ENCODE measurements around the gene ADGRG4. TPM values are rescaled to one million over a fixed set of nuclear protein-coding genes. Genes with fewer than 3 reads are reported as not detected.

Gene ADGRG4
- total and polyA plus RNA-seq, 2 donors (not counting 1 experiment from before 2014, with no cell fraction given), result not detected

DNA sequence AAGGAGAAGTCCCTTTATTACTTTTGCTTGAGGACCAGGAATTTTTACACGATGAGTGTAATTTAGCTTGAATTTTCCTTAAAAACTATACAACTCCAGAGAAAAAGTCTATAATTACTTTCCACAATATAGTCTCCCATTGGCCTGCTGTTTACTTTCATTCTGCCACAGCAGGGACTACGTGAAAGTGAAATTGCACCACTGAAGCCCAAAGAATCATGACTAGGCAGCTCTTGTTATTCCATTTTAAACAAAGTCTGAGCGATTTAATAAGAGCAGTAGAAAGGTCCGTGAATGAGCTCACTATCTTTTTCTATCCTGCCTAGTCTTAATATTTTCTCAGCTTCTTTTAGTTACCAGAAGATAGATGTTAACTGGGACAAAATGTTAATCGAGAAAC, 68.6 kb downstream of the ADGRG4 start:
- no peaks in the 10 kb centered on the region for H3K27me3 ChIP-seq (replicated peaks in 1 of 4; ENCODE audit: control extremely low read depth in 1 of 4, control insufficient read depth in 3 of 4, insufficient read depth in 4 of 4, low read length in 3 of 4)
- no peaks in the 10 kb centered on the region for H4K20me1 ChIP-seq (ENCODE audit: control insufficient read depth, insufficient read depth, low read length, poor library complexity, severe bottlenecking)
- ChIA-PET POLR2A (no interaction called here), CTCF (no interaction called here)
- H3K9ac ChIP-seq (ENCODE audit: low read length), result no peak overlapping the region
- no peak overlapping the region for H3K4me3 ChIP-seq (ENCODE audit: control extremely low read depth in 1 of 5, extremely low read depth in 1 of 5, insufficient read depth in 1 of 5, low read depth in 2 of 5, low read length in 4 of 5)
- DNase-seq, result no peak
- TF ChIP-seq EZH2 (IDR thresholded peaks at IDR 0.05; ENCODE audit: borderline replicate concordance, insufficient read depth, low read depth, low read length, poor library complexity, severe bottlenecking), result no peak
- TF ChIP-seq, protein P1, sequence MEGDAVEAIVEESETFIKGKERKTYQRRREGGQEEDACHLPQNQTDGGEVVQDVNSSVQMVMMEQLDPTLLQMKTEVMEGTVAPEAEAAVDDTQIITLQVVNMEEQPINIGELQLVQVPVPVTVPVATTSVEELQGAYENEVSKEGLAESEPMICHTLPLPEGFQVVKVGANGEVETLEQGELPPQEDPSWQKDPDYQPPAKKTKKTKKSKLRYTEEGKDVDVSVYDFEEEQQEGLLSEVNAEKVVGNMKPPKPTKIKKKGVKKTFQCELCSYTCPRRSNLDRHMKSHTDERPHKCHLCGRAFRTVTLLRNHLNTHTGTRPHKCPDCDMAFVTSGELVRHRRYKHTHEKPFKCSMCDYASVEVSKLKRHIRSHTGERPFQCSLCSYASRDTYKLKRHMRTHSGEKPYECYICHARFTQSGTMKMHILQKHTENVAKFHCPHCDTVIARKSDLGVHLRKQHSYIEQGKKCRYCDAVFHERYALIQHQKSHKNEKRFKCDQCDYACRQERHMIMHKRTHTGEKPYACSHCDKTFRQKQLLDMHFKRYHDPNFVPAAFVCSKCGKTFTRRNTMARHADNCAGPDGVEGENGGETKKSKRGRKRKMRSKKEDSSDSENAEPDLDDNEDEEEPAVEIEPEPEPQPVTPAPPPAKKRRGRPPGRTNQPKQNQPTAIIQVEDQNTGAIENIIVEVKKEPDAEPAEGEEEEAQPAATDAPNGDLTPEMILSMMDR (IDR thresholded peaks at IDR 0.05), result no peak
- no peaks in the 10 kb centered on the region for H3K9me3 ChIP-seq (ENCODE audit: control extremely low read depth in 1 of 3, control insufficient read depth in 2 of 3, insufficient read depth in 1 of 3, low read length in 2 of 3)
- Mint-ChIP-seq H3K9me3 (ENCODE audit: insufficient read depth) (no peaks in the 10 kb centered on the region), H3K4me3 (no peak overlapping the region), H3K27me3 (peaks cover 17% of the 10 kb centered on the region), H3K27ac (no peak overlapping the region), H3K4me1 (no peaks in the 10 kb centered on the region)
- WGBS (ENCODE audit: insufficient coverage), result no CpG with 5 or more reads among the region's 5 CpGs
- H3K27ac ChIP-seq (ENCODE audit: low read length in 2 of 2), result no peak overlapping the region
- H3K4me1 ChIP-seq (ENCODE audit: control insufficient read depth in 2 of 2, insufficient read depth in 2 of 2, low read length in 2 of 2), result no peaks in the 10 kb centered on the region
- intact Hi-C loops (cut with micrococcal nuclease), result no loop called here
- ATAC-seq (ENCODE audit: low read depth), result no peak
- no peak overlapping the region for H3K4me2 ChIP-seq (replicated peaks; ENCODE audit: low read depth, low read length, poor library complexity, severe bottlenecking)
- H3K36me3 ChIP-seq (replicated peaks in 1 of 2; ENCODE audit: control extremely low read depth in 1 of 2, control insufficient read depth in 1 of 2, extremely low read depth in 1 of 2, insufficient read depth in 2 of 2, low read length in 1 of 2), result no peaks in the 10 kb centered on the region
- no peak overlapping the region for H2AFZ ChIP-seq (ENCODE audit: insufficient read depth, low read depth, low read length, poor library complexity, severe bottlenecking)
- no peaks in the 10 kb centered on the region for H3K79me2 ChIP-seq (ENCODE audit: control insufficient read depth, insufficient read depth, low read length)

DNA sequence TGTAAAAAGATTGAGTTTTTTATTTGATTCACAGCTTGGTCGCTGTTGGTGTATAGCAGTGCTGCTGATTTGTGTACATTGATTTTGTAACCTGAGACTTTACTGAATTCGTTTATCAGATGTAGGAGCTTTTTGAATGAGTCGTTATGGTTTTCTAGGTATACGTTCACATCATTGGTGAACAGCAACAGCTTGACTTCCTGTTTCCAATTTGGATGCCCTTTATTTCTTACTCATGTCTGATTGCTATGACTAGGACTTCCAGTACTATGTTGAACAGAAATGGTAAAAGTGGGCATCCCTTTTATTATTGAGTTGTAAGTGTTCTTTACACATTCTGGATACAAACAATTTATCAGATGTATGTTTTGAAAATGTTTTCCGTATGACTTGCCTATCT, 76.0 kb downstream of the ADGRG4 start:
- H3K27me3 Mint-ChIP-seq, result no peaks in the 10 kb centered on the region
- POLR2A ChIA-PET, result no interaction called here

More for the DNA sequence above, 76.0 kb downstream of the ADGRG4 start:
- H2AFZ ChIP-seq (ENCODE audit: insufficient read depth, low read depth, low read length, poor library complexity, severe bottlenecking), result no peak overlapping the region
- H4K20me1 ChIP-seq (ENCODE audit: control insufficient read depth, insufficient read depth, low read length, poor library complexity, severe bottlenecking), result no peaks in the 10 kb centered on the region
- no peaks in the 10 kb centered on the region for H3K36me3 ChIP-seq (replicated peaks in 1 of 2; ENCODE audit: control extremely low read depth in 1 of 2, control insufficient read depth in 1 of 2, extremely low read depth in 1 of 2, insufficient read depth in 2 of 2, low read length in 1 of 2)
- Mint-ChIP-seq H3K4me1 (no peaks in the 10 kb centered on the region), H3K4me3 (no peak overlapping the region), H3K27ac (no peak overlapping the region), H3K9me3 (ENCODE audit: insufficient read depth) (no peaks in the 10 kb centered on the region)
- no peaks in the 10 kb centered on the region for H3K79me2 ChIP-seq (ENCODE audit: control insufficient read depth, insufficient read depth, low read length)
- H3K9me3 ChIP-seq (ENCODE audit: control extremely low read depth in 1 of 3, control insufficient read depth in 2 of 3, insufficient read depth in 1 of 3, low read length in 2 of 3), result no peaks in the 10 kb centered on the region
- H3K4me1 ChIP-seq (ENCODE audit: control insufficient read depth in 2 of 2, insufficient read depth in 2 of 2, low read length in 2 of 2), result no peaks in the 10 kb centered on the region
- peaks cover 0 to 2% (median 0%) of the 10 kb centered on the region in 4 experiments for H3K27me3 ChIP-seq (replicated peaks in 1 of 4; ENCODE audit: control extremely low read depth in 1 of 4, control insufficient read depth in 3 of 4, insufficient read depth in 4 of 4, low read length in 3 of 4)
- ATAC-seq (ENCODE audit: low read depth), result no peak
- 100% methylated on average over 1 of the region's 5 CpGs for WGBS (ENCODE audit: insufficient coverage)
- H3K9ac ChIP-seq (ENCODE audit: low read length), result no peak overlapping the region
- CTCF ChIA-PET, result no interaction called here
- intact Hi-C loops (cut with micrococcal nuclease), result no loop called here
- no peak overlapping the region for H3K27ac ChIP-seq (ENCODE audit: low read length in 2 of 2)
- DNase-seq, result no peak
- TF ChIP-seq, protein P1 (IDR thresholded peaks at IDR 0.05), result no peak
- TF ChIP-seq EZH2 (IDR thresholded peaks at IDR 0.05; ENCODE audit: borderline replicate concordance, insufficient read depth, low read depth, low read length, poor library complexity, severe bottlenecking), result no peak
- no peak overlapping the region for H3K4me2 ChIP-seq (replicated peaks; ENCODE audit: low read depth, low read length, poor library complexity, severe bottlenecking)
- no peak overlapping the region for H3K4me3 ChIP-seq (ENCODE audit: control extremely low read depth in 1 of 5, extremely low read depth in 1 of 5, insufficient read depth in 1 of 5, low read depth in 2 of 5, low read length in 4 of 5)

Measured in B cell (primary cell).